HG03139 (cell line): ENCODE data around the gene GLI1.
"Not testable (repeated sequence)": the region's sequence is repeated elsewhere in the genome, so short reads cannot be mapped to it uniquely, and the experiment has no call there.

Experiments used
- ATAC-seq: cut with Tn5 transposase; IDR thresholded peaks from one replicate; pipeline ENCODE4 v1.9.1; 2021; ENCODE audit not compliant: unreplicated experiment

Gene GLI1

GRCh38 chr12:57459750-57460467, at the start of gene GLI1:
Gene GLI1 (plus strand): TSS chr12:57459785. CDS start chr12:57463692, 3,907 bp downstream.
- no peak for ATAC-seq

- ATAC-seq: no peak
Measured at GRCh38 chr12:57410534-57410933, 49.1 kb upstream of the GLI1 start.

DNA sequence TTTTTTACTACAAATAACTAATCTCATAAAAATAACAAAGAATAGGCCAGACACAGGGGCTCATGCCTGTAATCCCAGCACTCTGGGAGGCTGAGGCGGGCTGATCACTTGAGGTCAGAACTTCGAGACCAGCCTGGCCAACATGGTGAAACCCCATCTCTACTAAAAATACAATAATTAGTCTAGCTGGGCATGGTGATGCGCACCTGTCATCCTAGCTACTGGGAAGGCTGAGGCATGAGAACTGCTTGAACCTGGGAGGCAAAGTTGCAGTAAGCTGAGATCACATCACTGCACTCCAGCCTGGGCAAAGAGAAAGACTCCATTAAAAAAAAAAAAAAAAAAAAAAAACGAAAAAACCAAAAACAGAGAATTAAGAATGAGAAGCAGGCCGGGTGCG, 45.4 kb upstream of the GLI1 start:
- not testable (repeated sequence) for ATAC-seq

GRCh38 chr12:57415088-57415487, 44.5 kb upstream of the GLI1 start:
- no peak for ATAC-seq

DNA sequence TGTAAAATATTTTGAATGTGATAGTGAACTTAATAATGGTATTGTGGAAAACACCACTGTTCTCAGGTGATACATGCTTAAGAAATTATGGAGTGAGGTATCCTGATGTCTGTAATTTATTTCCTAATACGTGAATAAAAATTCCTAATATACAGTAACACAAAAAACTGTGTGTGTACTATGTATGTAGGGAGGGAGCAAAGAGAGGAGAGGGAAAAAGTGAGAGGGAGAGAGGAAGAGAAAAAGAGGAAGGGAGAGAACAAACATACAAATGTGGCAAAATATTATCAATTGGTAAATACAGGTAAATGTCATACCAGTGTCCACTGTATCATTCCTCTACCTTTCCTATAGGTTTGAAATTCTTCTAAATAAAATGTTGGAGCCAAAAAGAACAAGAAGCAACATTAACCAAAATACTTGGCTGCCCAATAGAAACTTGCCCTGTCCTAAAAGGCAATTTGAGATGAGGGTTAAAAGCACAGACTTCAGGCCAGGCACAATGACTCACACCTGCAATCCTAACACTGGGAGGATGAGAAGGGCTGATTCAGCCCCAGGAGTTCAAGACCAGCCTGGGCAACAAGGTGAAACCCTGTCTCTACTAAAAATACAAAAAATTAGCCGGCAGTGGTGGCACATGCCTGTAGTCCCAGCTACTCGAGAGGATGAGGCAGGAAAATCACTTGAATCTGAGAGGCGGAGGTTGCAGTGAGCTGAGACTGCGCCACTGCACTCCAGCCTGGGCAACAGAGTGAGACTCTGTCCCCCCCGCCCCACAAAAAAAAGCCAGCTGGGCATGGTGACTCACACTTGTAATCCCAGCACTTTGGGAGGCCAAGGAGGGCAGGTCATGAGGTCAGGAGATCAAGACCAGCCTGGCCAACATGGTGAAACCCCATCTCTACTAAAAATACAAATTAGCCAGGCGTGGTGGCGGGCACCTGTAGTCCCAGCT, 43.3 kb upstream of the GLI1 start:
- no peak for ATAC-seq

GRCh38 chr12:57418255-57418654, 41.3 kb upstream of the GLI1 start:
- no peak for ATAC-seq

DNA sequence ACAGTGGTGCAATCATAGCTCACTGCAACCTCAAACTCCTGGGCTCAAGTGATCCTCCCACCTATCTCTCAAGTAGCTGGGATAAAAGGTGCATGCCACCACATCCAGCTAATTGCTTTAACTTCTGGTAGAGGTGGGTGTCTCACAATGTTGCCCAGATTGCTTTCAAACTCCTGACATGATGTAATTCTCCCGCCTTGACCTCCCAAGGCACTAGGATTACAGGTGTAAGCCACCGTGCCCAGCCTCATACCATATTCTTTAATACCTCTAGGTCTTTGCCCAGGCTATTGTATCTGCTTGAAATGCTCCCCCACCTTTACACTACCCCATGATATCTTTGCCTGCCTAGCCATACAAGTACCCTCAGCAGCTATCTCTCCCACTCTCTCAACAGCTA, 40.1 kb upstream of the GLI1 start:
- no peak for ATAC-seq

- ATAC-seq: no peak
Measured at GRCh38 chr12:57420482-57420881, 39.1 kb upstream of the GLI1 start.

- not testable (repeated sequence) for ATAC-seq
Measured at GRCh38 chr12:57426948-57427347, 32.6 kb upstream of the GLI1 start.

DNA sequence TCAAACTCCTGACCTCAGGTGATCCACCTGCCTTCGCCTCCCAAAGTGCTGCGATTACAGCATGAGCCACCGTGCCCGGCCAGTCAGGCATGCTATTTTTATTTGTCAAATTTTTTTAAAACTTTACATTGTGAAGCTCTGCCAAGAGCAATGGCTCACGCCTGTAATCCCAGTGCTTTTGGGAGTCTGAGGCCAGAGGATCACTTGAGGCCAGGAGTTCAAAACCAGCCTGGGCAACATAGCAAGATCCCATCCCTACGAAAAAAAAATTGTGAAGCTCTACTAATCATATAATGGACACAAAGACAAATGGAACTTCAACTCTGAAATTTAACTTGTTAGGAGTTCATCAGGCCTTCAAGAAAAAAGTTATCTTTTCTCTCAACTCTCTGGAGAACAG, 30.6 kb upstream of the GLI1 start:
- ATAC-seq: no peak

DNA sequence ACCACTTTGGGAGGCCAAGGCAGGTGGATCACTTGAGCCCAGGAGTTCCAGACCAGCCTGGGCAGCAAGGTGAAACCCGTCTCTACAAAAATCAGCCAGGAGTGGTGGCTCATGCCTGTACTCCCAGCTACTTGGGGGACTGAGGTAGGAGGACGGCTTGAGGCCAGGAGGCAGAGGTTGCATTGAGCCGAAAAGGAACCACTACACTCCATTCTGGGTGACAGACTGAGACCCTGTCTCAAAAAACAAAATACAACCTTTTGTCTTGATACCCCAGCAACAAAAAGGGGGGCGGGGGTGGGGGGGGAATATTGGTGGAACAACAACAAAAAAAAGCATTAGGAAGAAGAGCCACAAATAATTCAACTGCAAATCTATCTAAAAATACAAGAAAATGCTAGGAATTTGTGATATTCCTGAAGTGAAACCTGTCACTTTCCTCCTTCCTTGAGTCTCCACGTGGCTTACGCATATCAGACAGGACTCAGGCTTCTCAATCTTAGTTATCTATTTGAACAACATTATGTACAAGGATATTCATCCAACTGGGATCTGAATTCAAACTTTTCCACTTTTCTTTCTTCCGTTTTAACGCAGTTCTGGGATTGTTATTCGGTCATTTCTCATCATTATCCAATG, 30.0 kb upstream of the GLI1 start:
- ATAC-seq: no peak

- peak; percentile 45 for ATAC-seq
Measured at GRCh38 chr12:57430112-57430930, 29.3 kb upstream of the GLI1 start.

DNA sequence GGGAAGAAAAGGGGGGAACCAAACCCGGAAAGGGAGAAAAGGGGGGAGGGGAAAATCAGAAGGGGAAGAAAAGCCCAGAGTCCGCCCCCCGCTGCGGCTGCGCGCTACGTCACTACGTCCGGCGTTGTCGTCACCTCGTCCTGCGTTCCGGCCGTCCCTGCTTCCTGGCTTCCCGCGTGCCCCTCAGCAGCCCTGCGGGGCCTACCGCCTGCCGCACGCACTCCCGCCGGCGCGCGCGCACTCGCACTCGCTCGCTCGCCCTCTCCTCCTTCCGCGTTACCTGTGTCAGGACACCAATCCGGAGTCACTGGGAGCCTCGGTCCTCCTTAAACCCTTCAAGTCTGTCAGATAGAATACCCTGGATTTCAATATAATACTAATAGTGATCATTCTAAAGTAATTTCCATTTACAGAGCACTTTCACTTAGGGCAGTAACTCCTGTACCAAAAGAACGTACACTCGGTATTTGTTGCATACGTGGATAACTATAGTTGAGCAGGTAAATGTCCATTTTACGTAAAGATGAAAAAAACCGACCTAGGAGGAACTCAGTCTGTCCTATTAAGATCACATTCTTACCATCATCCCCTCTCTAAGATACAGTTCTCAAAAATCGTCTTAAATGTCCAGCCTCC, 28.5 kb upstream of the GLI1 start, which contains the start of gene R3HDM2:
Gene R3HDM2, minus strand, starts transcription at position 113 of the 636 bp plus-strand sequence. CDS start 120,615 bp downstream, outside the sequence.
- ATAC-seq: peak; percentile 88

GRCh38 chr12:57431654-57432188, 27.9 kb upstream of the GLI1 start:
- no peak for ATAC-seq

GRCh38 chr12:57433370-57433769, 26.2 kb upstream of the GLI1 start:
- no peak for ATAC-seq

GRCh38 chr12:57434517-57435223, 24.9 kb upstream of the GLI1 start, which contains the start of gene INHBC:
Gene INHBC (plus strand): TSS chr12:57434784. CDS start chr12:57434887, 103 bp downstream.
- no peak for ATAC-seq

GRCh38 chr12:57435293-57435692, 24.3 kb upstream of the GLI1 start:
- ATAC-seq: no peak

DNA sequence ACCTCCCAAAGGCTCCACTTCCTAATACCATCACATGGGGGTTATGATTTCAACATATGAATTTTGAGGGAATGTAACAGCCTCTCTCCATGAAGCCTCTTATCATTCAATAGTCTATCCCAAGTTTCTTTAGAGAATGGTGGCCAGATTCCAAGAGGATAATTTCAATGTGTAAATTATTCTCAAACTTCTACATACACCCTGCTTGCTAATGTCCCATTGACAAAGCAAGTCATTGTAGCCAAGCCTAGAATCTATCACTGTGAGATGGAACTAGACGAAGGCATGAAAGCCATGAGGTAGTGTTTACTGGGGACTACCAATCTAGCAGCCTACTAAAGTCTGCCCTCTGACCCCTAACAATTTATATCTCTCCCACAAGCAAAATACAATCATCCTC, 21.2 kb upstream of the GLI1 start:
- ATAC-seq: no peak

DNA sequence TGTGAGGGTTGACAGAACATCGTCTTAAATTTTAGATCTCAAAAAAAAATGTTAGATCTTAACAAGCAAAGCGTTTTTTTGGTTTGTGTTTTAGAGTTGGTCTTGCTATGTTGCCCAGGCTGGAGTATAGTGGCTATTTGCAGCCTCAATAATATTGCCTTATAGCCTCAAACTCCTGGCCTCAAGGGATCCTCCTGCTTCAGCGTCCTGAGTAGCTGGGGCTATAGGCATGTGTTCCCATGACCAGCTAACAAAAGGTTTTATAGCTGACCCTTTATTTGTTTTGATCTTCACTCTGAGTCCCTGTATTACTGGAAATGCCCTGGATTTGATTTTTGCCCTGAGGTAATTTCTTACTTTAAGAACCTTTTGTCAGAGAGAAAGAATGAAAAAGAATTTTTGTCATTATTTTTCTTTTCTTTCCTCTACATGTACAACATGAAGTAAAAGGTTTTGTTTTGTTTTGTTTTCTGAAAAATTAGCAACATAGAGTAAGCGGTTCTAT, 19.8 kb upstream of the GLI1 start:
- no peak for ATAC-seq
